Endothelial cell (in vitro differentiated cells): ENCODE measurements around the gene SMARCAL1. TPM values are rescaled to one million over a fixed set of nuclear protein-coding genes. Genes with fewer than 3 reads are reported as not detected.

Source experiments
- DNase-seq: peaks from one replicate; pipeline ENCODE4 v3.0.0; 2021; ENCODE audit warnings: low spot score
- H3K27ac Mint-ChIP-seq: one replicate; pipeline ENCODE4 v1.8.0; 2021; ENCODE audit warnings: mixed read lengths, inconsistent platforms; ENCODE audit not compliant: unreplicated experiment
- H3K27me3 Mint-ChIP-seq: one replicate; pipeline ENCODE4 v1.8.0; 2021; ENCODE audit warnings: mild to moderate bottlenecking, moderate library complexity, mixed read lengths, inconsistent platforms; ENCODE audit not compliant: unreplicated experiment
- H3K36me3 Mint-ChIP-seq: one replicate; pipeline ENCODE4 v1.8.0; 2021; ENCODE audit warnings: mild to moderate bottlenecking, low read depth, mixed read lengths, inconsistent platforms; ENCODE audit not compliant: unreplicated experiment
- H3K4me1 Mint-ChIP-seq: one replicate; pipeline ENCODE4 v1.8.0; 2021; ENCODE audit warnings: mild to moderate bottlenecking, mixed read lengths, inconsistent platforms; ENCODE audit not compliant: unreplicated experiment
- H3K4me3 Mint-ChIP-seq: one replicate; pipeline ENCODE4 v1.8.0; 2021; ENCODE audit warnings: mild to moderate bottlenecking, mixed read lengths, inconsistent platforms; ENCODE audit not compliant: unreplicated experiment
- H3K9me3 Mint-ChIP-seq: one replicate; pipeline ENCODE4 v1.8.0; 2021; ENCODE audit warnings: mixed read lengths, inconsistent platforms; ENCODE audit not compliant: unreplicated experiment
- long read RNA-seq: library from polyadenylated mRNA; unstranded; transcript quantifications from one replicate; pipeline ENCODE4 v2.0.0, GENCODE V29; 2020; ENCODE audit not compliant: unreplicated experiment
- total RNA-seq: library from RNA; stranded (reverse); fragmentation: NEBNext Ultra II Directional; extraction: Animal tissue kit (Norgen Biotek cat#: 25700); gene quantifications from one replicate; pipeline ENCODE4 v1.2.1, GENCODE V29; 2021; ENCODE audit not compliant: unreplicated experiment
- TF ChIP-seq, protein P1 (sequence below): fragments of 200-600 bp; sonication (generic); IDR thresholded peaks from one replicate; pipeline ENCODE4 v1.5.0; 2021; ENCODE audit warnings: antibody characterized with exemption; ENCODE audit not compliant: unreplicated experiment

SMARCAL1 gene
- 39.1 TPM for total RNA-seq
- long read RNA-seq, transcript SMARCAL1-202 (18 exons, 3,056 nt): minor isoform, 5 of 17 reads
- long read RNA-seq, transcript SMARCAL1-201 (18 exons, 3,271 nt): major isoform, 6 of 17 reads
- long read RNA-seq, partial matches to known transcripts: 4 of 17 reads
- long read RNA-seq, other reads (novel, unspliced or antisense): 2 of 17 reads

DNA sequence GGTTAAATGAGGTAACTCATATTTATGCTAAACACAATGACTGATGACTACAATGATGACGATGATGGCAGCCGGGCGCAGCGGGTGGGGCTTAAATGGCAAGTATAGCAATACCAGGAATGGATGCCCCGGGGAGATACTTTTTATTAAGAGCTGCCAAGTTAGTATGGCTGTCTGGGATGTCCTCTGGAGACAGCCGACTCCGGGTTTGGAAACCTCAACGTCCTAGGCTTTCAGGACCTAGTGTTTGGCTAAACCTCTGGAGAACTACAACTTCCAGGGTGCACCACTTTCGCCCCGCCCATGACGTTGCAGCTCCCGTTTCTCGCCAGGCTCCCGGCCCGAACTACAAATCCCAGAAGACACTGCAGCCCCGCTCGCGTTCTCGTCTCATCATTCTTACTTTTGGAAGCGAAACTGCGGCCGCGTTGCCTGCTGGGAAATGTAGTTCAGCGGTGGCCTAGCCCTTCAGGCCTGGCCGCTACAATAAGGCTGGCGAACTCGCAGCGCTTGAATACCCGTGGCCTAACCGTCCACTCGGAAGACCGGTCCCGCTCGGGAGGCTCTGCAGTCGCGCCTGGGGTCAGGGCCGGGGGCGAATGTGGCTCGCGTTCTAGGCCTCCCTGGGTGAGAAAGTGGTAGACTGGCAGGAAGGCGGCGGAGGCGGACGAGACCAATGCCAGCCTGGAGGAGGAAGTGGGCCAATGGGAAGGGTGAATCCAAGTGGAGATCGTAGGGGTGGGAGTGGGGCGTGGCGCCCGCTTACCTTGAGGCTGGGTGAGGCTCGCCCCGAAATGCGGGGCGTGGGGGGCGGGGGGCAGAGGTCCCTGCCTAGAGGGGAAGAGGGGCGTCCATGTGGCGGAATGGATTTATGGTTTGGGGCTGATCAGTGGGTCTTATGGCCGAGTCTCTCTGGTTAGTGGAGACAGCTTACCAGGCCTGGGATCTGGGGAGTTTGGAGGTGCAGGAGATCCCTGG, at the start of gene SMARCAL1:
Gene SMARCAL1 (plus strand): TSS at position 463 of the 978 bp plus-strand sequence. CDS start 2,221 bp downstream, outside the sequence.
- peaks cover 18% of the 10 kb centered on the region for H3K4me1 Mint-ChIP-seq
- TF ChIP-seq, protein P1, sequence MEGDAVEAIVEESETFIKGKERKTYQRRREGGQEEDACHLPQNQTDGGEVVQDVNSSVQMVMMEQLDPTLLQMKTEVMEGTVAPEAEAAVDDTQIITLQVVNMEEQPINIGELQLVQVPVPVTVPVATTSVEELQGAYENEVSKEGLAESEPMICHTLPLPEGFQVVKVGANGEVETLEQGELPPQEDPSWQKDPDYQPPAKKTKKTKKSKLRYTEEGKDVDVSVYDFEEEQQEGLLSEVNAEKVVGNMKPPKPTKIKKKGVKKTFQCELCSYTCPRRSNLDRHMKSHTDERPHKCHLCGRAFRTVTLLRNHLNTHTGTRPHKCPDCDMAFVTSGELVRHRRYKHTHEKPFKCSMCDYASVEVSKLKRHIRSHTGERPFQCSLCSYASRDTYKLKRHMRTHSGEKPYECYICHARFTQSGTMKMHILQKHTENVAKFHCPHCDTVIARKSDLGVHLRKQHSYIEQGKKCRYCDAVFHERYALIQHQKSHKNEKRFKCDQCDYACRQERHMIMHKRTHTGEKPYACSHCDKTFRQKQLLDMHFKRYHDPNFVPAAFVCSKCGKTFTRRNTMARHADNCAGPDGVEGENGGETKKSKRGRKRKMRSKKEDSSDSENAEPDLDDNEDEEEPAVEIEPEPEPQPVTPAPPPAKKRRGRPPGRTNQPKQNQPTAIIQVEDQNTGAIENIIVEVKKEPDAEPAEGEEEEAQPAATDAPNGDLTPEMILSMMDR: no peak
- no peaks in the 10 kb centered on the region for H3K9me3 Mint-ChIP-seq
- H3K4me3 Mint-ChIP-seq: peak within 1 kb of the TSS; percentile 95
- peak; percentile 98 for DNase-seq
- H3K27me3 Mint-ChIP-seq: no peaks in the 10 kb centered on the region
- peaks cover 2% of the 10 kb centered on the region for H3K36me3 Mint-ChIP-seq
- H3K27ac Mint-ChIP-seq: peak within 1 kb of the TSS; percentile 96

DNA sequence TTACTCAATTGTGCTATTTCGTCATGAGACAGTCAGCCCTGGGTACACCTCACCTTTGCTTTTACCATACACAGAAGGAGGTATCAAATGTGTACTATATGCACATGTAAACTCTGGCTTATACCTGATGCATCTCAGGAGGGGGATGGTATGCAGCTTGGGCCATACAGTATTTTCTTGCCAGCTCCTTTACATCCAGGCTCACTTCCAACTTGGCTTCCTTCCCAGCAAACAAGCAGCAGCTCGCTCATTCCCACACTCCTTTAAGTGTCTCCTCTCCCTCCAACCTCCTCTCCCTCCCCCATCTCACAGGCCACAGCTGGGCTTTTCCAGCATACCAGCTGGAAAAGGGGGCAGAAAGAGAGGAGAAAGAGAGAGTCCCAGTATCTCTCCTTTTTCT, 49.6 kb upstream of the SMARCAL1 start:
- no peaks in the 10 kb centered on the region for H3K36me3 Mint-ChIP-seq
- no peak overlapping the region for H3K27ac Mint-ChIP-seq
- no peaks in the 10 kb centered on the region for H3K9me3 Mint-ChIP-seq
- DNase-seq: no peak
- H3K4me1 Mint-ChIP-seq: peaks cover 8% of the 10 kb centered on the region
- H3K27me3 Mint-ChIP-seq: peaks cover 4% of the 10 kb centered on the region
- H3K4me3 Mint-ChIP-seq: no peak overlapping the region
- TF ChIP-seq, protein P1: no peak

DNA sequence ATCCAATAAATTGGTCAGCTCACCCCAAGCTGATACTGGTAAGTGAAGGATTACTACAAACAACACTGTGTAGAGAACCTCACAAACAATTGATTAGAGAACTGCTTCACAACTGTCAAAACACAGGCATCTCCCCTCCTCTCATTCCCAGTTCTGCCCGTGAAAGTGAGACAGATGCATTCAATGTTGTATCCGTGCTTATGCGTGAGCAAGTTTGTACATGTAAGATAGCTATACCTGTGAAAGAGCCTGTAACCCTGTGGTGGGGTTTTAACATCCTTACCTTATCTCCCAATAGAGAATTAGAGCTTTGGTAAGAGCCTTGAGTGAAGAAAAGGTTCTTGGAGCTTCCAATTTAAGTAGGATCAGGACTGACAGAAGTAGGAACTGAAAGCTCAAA, 49.1 kb upstream of the SMARCAL1 start:
- Mint-ChIP-seq H3K4me3 (no peak overlapping the region), H3K27me3 (peaks cover 4% of the 10 kb centered on the region), H3K27ac (no peak overlapping the region), H3K9me3 (no peaks in the 10 kb centered on the region), H3K4me1 (peaks cover 8% of the 10 kb centered on the region), H3K36me3 (no peaks in the 10 kb centered on the region)
- TF ChIP-seq, protein P1: no peak
- DNase-seq: no peak

DNA sequence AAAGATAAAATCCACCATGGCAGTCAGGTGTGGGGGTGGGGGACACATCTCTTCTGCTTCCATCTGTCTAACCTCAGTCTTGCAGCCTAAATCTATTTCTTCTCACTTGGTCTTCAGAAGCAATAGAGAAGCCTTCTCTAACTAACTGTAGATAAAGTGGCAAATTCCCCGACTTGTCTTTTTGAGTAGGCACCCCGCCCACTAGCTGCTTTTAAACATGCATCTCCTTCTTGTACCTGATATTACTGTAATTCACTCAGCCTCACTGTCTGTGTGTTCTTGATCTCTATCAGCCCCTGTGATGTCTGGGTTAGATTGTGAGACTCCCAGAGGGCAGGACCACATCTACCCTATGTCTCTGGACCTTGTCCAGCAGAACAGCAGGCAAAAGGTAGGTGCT, 46.8 kb upstream of the SMARCAL1 start:
- Mint-ChIP-seq H3K36me3 (peaks cover 3% of the 10 kb centered on the region), H3K9me3 (no peaks in the 10 kb centered on the region), H3K4me3 (no peak overlapping the region), H3K27ac (no peak overlapping the region), H3K4me1 (peaks cover 8% of the 10 kb centered on the region), H3K27me3 (peaks cover 6% of the 10 kb centered on the region)
- TF ChIP-seq, protein P1: no peak
- no peak for DNase-seq
